Testis (tissue), 2 donors: Measurements from ENCODE around the gene MAGEA2B.
"Not testable (repeated sequence)": the region's sequence is repeated elsewhere in the genome, so short reads cannot be mapped to it uniquely, and the experiment has no call there.

Source experiments
- CTCF ChIP-seq, 3 experiments: fragments of 450-650 bp in 2 of 3; fragments of 200-600 bp in 1 of 3; sonication (generic) in 1 of 3; IDR thresholded peaks; one replicate each; pipeline ENCODE4 v1.5.1; 2016 to 2019; ENCODE audit warnings: antibody characterized with exemption in 3 of 3, mild to moderate bottlenecking in 2 of 3, moderate library complexity in 1 of 3
- POLR2A ChIP-seq: fragments of 450-650 bp; IDR thresholded peaks from one replicate; pipeline ENCODE4 v1.6.1; 2017; ENCODE audit warnings: antibody characterized with exemption, mild to moderate bottlenecking, moderate library complexity

- not testable (repeated sequence) for TF ChIP-seq POLR2A; CTCF (IDR thresholded peaks at IDR 0.05)
Observed at GRCh38 chrX:152706500-152706899, 7.9 kb upstream of the MAGEA2B start.
